Bronchial epithelial cell (primary cell): ENCODE measurements around the gene XPR1. TPM values are rescaled to one million over a fixed set of nuclear protein-coding genes. Genes with fewer than 3 reads are reported as not detected.
A peak's percentile ranks its signal among the peaks of the same experiment; 100 is the strongest.

Experiments used
- DNase-seq: peaks from one replicate; pipeline ENCODE4 v3.0.0-alpha.2; 2010; ENCODE audit warnings: low read depth
- FAIRE-seq: peaks from 2 replicates; lab custom pipeline; 2011; peaks lifted over from hg19 to GRCh38; lab: Jason Lieb, UNC
- H3K27me3 ChIP-seq: 2 replicates; pipeline ENCODE4 v1.5.1; 2011; ENCODE audit warnings: low read length; ENCODE audit not compliant: control insufficient read depth, insufficient read depth
- H3K36me3 ChIP-seq: 2 replicates; pipeline ENCODE4 v1.5.1; 2011; ENCODE audit warnings: low read length; ENCODE audit not compliant: control insufficient read depth, insufficient read depth
- H3K4me3 ChIP-seq: 2 replicates; pipeline ENCODE4 v1.5.1; 2011; ENCODE audit warnings: mild to moderate bottlenecking, low read depth, low read length, control low read depth
- CTCF ChIP-seq: IDR thresholded peaks from 2 replicates; pipeline ENCODE4 v1.5.1; 2011; ENCODE audit warnings: mild to moderate bottlenecking, moderate library complexity, low read length, control low read depth, inconsistent platforms; ENCODE audit not compliant: insufficient read depth, severe bottlenecking
- total RNA-seq: library from RNA; depleted of rRNA; stranded (reverse); fragments of >200 nt; gene quantifications from 2 replicates; pipeline ENCODE4 v1.2.1, GENCODE V29; 2014

The XPR1 gene
- total RNA-seq, 1 donor from 2014 or later: 35.0 TPM

- H3K27me3 ChIP-seq: no peaks in the 10 kb centered on the region
- H3K4me3 ChIP-seq: no peak overlapping the region
- H3K36me3 ChIP-seq: no peaks in the 10 kb centered on the region
- FAIRE-seq (no peak), DNase-seq (no peak)
- no peak for TF ChIP-seq CTCF
Observed at GRCh38 chr1:180610556-180611015, 21.2 kb upstream of the XPR1 start.

GRCh38 chr1:180611016-180611930, 20.5 kb upstream of the XPR1 start:
- Histone ChIP-seq H3K4me3 (no peak overlapping the region), H3K27me3 (no peaks in the 10 kb centered on the region), H3K36me3 (no peaks in the 10 kb centered on the region)
- no peak for TF ChIP-seq CTCF
- no peak for FAIRE-seq
- peak; percentile 79 for DNase-seq

GRCh38 chr1:180612632-180613031, 19.2 kb upstream of the XPR1 start:
- DNase-seq: no peak
- Histone ChIP-seq H3K4me3 (no peak overlapping the region), H3K27me3 (no peaks in the 10 kb centered on the region), H3K36me3 (no peaks in the 10 kb centered on the region)
- FAIRE-seq: no peak
- TF ChIP-seq CTCF: no peak

GRCh38 chr1:180614730-180615129, 17.1 kb upstream of the XPR1 start:
- DNase-seq (peak; percentile 89), FAIRE-seq (no peak)
- Histone ChIP-seq H3K36me3 (no peaks in the 10 kb centered on the region), H3K27me3 (no peaks in the 10 kb centered on the region), H3K4me3 (no peak overlapping the region)
- no peak for TF ChIP-seq CTCF

- no peak overlapping the region for H3K4me3 ChIP-seq
- no peaks in the 10 kb centered on the region for H3K27me3 ChIP-seq
- H3K36me3 ChIP-seq: no peaks in the 10 kb centered on the region
- DNase-seq (peak; percentile 76), FAIRE-seq (no peak)
- TF ChIP-seq CTCF: no peak
Observed at GRCh38 chr1:180615493-180616290, 16.1 kb upstream of the XPR1 start.
